ENCODE results near the gene SNAP23.
A peak's percentile ranks its signal among the peaks of the same experiment; 100 is the strongest.

DNA sequence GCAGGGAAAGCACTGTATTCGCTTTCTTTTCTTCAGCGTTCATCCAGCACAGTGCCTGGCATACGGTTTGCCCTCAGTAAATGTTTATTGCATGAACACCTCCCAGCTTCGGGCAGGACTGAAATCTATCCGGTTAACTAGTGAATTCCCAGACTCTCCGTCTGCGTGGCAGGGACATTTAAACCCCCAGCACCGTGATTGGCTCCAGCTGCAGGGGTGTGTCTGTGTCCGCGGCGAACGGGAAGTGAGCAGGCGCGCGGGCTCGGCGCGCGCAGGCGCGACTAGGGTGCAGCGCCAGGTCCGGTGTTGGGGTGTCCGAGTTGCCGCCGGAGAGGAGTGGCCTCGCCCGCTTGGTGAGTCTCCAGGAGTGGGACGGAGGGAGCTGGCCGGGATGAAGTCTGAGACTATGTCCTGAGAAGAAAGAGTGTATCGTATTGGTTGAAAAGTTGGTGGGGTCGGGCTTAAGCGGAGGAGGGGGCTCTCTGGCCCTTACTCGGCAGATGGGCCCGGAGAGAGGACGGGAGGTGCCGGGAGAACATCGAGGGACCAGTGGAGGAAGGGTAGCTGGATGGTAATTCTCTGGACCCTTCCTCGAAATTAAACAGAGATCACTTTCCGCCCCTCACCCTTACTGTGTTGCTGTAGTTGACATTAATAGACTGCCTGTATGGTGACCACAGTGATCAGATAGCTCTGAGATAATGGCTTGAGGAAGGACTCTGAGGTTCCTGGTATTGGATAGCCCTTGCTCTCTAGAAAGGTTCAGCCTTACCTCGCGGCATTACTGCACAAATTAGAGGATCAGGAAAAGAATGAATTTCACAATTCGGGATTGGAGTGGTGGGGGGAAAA lies at the start of gene SNAP23:
- TF ChIP-seq, protein P1, sequence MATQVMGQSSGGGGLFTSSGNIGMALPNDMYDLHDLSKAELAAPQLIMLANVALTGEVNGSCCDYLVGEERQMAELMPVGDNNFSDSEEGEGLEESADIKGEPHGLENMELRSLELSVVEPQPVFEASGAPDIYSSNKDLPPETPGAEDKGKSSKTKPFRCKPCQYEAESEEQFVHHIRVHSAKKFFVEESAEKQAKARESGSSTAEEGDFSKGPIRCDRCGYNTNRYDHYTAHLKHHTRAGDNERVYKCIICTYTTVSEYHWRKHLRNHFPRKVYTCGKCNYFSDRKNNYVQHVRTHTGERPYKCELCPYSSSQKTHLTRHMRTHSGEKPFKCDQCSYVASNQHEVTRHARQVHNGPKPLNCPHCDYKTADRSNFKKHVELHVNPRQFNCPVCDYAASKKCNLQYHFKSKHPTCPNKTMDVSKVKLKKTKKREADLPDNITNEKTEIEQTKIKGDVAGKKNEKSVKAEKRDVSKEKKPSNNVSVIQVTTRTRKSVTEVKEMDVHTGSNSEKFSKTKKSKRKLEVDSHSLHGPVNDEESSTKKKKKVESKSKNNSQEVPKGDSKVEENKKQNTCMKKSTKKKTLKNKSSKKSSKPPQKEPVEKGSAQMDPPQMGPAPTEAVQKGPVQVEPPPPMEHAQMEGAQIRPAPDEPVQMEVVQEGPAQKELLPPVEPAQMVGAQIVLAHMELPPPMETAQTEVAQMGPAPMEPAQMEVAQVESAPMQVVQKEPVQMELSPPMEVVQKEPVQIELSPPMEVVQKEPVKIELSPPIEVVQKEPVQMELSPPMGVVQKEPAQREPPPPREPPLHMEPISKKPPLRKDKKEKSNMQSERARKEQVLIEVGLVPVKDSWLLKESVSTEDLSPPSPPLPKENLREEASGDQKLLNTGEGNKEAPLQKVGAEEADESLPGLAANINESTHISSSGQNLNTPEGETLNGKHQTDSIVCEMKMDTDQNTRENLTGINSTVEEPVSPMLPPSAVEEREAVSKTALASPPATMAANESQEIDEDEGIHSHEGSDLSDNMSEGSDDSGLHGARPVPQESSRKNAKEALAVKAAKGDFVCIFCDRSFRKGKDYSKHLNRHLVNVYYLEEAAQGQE (IDR thresholded peaks at IDR 0.05; ENCODE audit: insufficient read depth in 1 of 2, low read depth in 2 of 2, low read length in 2 of 2): no peak
- TF ChIP-seq POLR2AphosphoS5 (IDR thresholded peaks at IDR 0.05; ENCODE audit: low read depth, low read length): peak; percentile 67; the same call in 1 of the 2 replicates
- TF ChIP-seq TAF1 (IDR thresholded peaks at IDR 0.05; ENCODE audit: borderline replicate concordance, insufficient read depth, low read length): peak; percentile 57; the same call in 1 of the 2 replicates
